ENCODE measurements around the gene MATR3. TPM values are rescaled to one million over a fixed set of nuclear protein-coding genes. Genes with fewer than 3 reads are reported as not detected.

Gene MATR3
- total RNA-seq, 2 experiments from 2014 or later: 163 to 179 TPM

DNA sequence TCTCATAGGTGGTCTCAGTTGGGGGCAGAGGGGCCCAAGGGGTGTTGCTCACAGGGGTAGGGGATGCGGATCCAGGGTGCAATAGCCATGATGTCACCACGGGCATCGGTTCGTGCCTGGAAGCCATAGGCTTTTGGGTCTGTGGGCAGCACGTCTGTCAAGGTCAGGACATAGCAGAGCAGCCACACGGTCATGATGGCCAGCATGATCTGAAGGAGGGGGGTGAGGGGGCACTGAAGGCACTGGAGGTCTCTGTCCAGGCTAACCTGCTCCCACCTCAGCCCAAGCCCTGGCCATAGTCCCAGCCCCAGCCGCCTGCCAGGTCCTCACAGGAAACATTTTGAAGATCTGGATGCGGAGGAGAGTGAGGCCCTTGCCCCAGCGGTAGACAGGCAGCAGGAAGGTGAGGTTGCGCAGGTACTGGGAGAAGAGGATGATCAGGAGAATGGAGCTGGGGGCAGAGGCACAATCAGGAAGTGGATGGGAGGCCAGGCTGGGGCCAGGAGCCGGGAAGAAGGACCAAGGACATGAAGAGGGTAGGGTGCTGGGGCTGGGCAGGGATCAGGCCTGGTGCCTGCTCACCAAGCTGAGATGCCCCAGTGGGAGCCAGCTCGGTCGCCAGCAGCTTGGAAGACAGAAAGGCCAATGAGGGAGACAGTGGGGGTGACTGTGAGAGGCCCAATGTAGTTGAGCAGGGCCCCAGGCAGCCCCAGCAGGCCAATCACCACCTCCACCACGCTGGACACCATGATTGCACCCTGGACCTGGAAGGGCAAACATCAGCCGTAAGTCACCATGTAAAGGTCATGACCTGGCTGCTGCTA is 86.3 kb downstream of the MATR3 start:
- H3K36me3 Mint-ChIP-seq: no peaks in the 10 kb centered on the region
- no peak for DNase-seq
- H3K4me1 Mint-ChIP-seq (ENCODE audit: low read depth): peaks cover 7% of the 10 kb centered on the region
- H3K4me3 Mint-ChIP-seq: no peak overlapping the region
- no peaks in the 10 kb centered on the region for H3K9me3 Mint-ChIP-seq
- ChIA-PET CTCF (no interaction called here), POLR2A (no interaction called here)
- intact Hi-C loops (cut with micrococcal nuclease): no loop called here
- H3K27ac Mint-ChIP-seq: no peak overlapping the region
- H3K27me3 Mint-ChIP-seq: no peaks in the 10 kb centered on the region

Other genes with a start within 250 kb of the MATR3 start
- 10 to 100 TPM; 27.2 to 30.3 TPM for gene SIL1, start 95.4 kb upstream of the MATR3 start, total RNA-seq
- 100 to 1,000 TPM; 104 to 110 TPM for gene PAIP2, start 48.1 kb downstream of the MATR3 start, total RNA-seq
- 1 to 10 TPM; 1.0 to 1.4 TPM for gene SLC23A1, start 89.6 kb downstream of the MATR3 start, total RNA-seq
- gene MZB1, start 96.2 kb downstream of the MATR3 start, total RNA-seq: 10 to 100 TPM; 24.0 to 26.3 TPM
- gene PROB1, start 101.4 kb downstream of the MATR3 start, total RNA-seq: 1 to 10 TPM; 3.8 to 3.9 TPM
- gene SPATA24, start 110.3 kb downstream of the MATR3 start, total RNA-seq: 1 to 10 TPM; 3.7 to 5.2 TPM
- gene DNAJC18, start 145.8 kb downstream of the MATR3 start, total RNA-seq: 10 to 100 TPM; 54.1 to 56.0 TPM
- 1 to 10 TPM; 3.7 to 4.2 TPM for gene ECSCR, start 169.0 kb downstream of the MATR3 start, total RNA-seq
- 1 to 10 TPM; 1.5 TPM for gene SMIM33, start 177.3 kb downstream of the MATR3 start, total RNA-seq
- 100 to 1,000 TPM; 339 to 344 TPM for gene STING1, start 189.0 kb downstream of the MATR3 start, total RNA-seq

All from activated CD4-positive, alpha-beta memory T cell treated with anti-CD3 and anti-CD28 coated beads for 36 hours (primary cell).